Adrenal gland (tissue), 12 donors: ENCODE results near the gene RNF135. TPM values are rescaled to one million over a fixed set of nuclear protein-coding genes. Genes with fewer than 3 reads are reported as not detected.
"Not testable (repeated sequence)": the region's sequence is repeated elsewhere in the genome, so short reads cannot be mapped to it uniquely, and the experiment has no call there.

ENCODE experiments used
- DNase-seq, 7 donors: peaks; one replicate each; pipeline ENCODE4 v3.0.0-alpha.2; 2019 to 2020
- H3K27ac ChIP-seq, 5 donors: fragments of 200-600 bp; sonication (generic) in 4 of 5; 1 replicate in 3 of 5; 2 replicates in 2 of 5; pipeline versions ENCODE4 v1.5.1 to v1.8.0; 2016 to 2020; ENCODE audit warnings: mild to moderate bottlenecking in 1 of 5
- H3K27me3 ChIP-seq: fragments of 200-600 bp; 2 replicates; pipeline ENCODE4 v1.8.0; 2021
- H3K36me3 ChIP-seq, 2 donors: fragments of 200-600 bp; replicated peaks in 1 of 2; 1 replicate in 1 of 2; 2 replicates in 1 of 2; pipeline versions ENCODE4 v1.5.1 to v1.8.0; 2018 to 2022
- H3K4me1 ChIP-seq, 2 donors: fragments of 200-600 bp; replicated peaks in 1 of 2; 1 replicate in 1 of 2; 2 replicates in 1 of 2; pipeline versions ENCODE4 v1.5.1 to v1.8.0; 2018 to 2021
- H3K4me3 ChIP-seq, 4 donors: fragments of 200-600 bp; sonication (generic) in 3 of 4; one replicate each; pipeline ENCODE4 v1.5.1; 2016 to 2018
- H3K9me3 ChIP-seq, 3 donors: fragments of 200-600 bp; sonication (generic) in 1 of 3; replicated peaks in 1 of 3; 1 replicate in 2 of 3; 2 replicates in 1 of 3; pipeline versions ENCODE4 v1.5.1 to v1.8.0; 2016 to 2021
- CTCF ChIP-seq, 6 experiments: fragments of 450-650 bp in 4 of 6; fragments of 200-600 bp in 2 of 6; sonication (generic) in 1 of 6; IDR thresholded peaks; 1 replicate in 5 of 6; 2 replicates in 1 of 6; pipeline versions ENCODE4 v1.5.1 to v1.8.0; 2016 to 2021; ENCODE audit warnings: antibody characterized with exemption in 6 of 6, mild to moderate bottlenecking in 2 of 6, moderate library complexity in 1 of 6
- POLR2A ChIP-seq, 2 donors: fragments of 450-650 bp; IDR thresholded peaks; one replicate each; pipeline ENCODE4 v1.6.1; 2017; ENCODE audit warnings: antibody characterized with exemption in 2 of 2, mild to moderate bottlenecking in 2 of 2, moderate library complexity in 1 of 2
- WGBS, 4 donors: extraction: QIAGEN DNeasy Blood & Tissue Kit in 2 of 4; methylation state at CpG; one replicate each; pipeline versions ENCODE4 v1.1.5 to v1.1.7; 2013 to 2017; 5-methylcytosine and 5-hydroxymethylcytosine counted together
- intact Hi-C, 2 donors: fragments of 100-400 bp; cut with DNase I; formaldehyde crosslinking; loops; one replicate each; pipeline versions ENCODE4 v1.14.1 to v1.15.0; 2022 to 2023
- polyA plus RNA-seq, 3 donors: library from polyadenylated mRNA; stranded (reverse); fragments of 200-250 nt in 2 of 3; fragments of 350-450 nt in 1 of 3; fragmentation: Illumina TruSeq in 1 of 3; extraction: RNeasy Lipid Tissue Mini Kit (QIAGEN cat#74804) in 1 of 3; gene quantifications; one replicate each; pipeline ENCODE4 v1.2.3, GENCODE V29; 2013 to 2014
- total RNA-seq, 9 donors: library from RNA; depleted of rRNA in 4 of 9; stranded (reverse); fragments of >200 nt in 4 of 9; fragments of 120-200 nt in 1 of 9; fragmentation: NEBNext Ultra II Directional in 1 of 9; extraction: Animal tissue kit (Norgen Biotek cat#: 25700) in 1 of 9; gene quantifications; one replicate each; pipeline versions ENCODE4 v1.1.0 to v1.2.4, GENCODE V29; 2013 to 2023
- donor health status: healthy with polysubstance abuse.
- donor health status: Bipolar disorder and iron deficiency.
- donor health status: DM: yes; HTN: yes; CAD: no.
- donor health status: DM: no; HTN: no; CAD: no.
- donor health status: DM: no; HTN: no; CAD: no.
- donor health status: DM: yes; HTN: yes; CAD: no.

The RNF135 gene
- total and polyA plus RNA-seq, 12 donors: 7.4 to 35.6 (median 21.5) TPM

GRCh38 chr17:30964876-30965275 is 6.0 kb upstream of the RNF135 start:
- DNase-seq: no peak
- no peak overlapping the region for H3K4me3 ChIP-seq
- no peaks in the 10 kb centered on the region for H3K27me3 ChIP-seq
- 61 to 81% (median 78%) methylated on average over 5 of the region's 5 CpGs for WGBS, 4 donors
- no peak for TF ChIP-seq POLR2A (IDR thresholded peaks at IDR 0.05)
- TF ChIP-seq CTCF (IDR thresholded peaks at IDR 0.05): no peak
- no peaks in the 10 kb centered on the region for H3K36me3 ChIP-seq
- H3K4me1 ChIP-seq: peaks cover 0 to under 1% of the 10 kb centered on the region in 2 donors
- H3K27ac ChIP-seq: no peak overlapping the region
- H3K9me3 ChIP-seq: no peaks in the 10 kb centered on the region
- intact Hi-C loops: no loop called here

- H3K36me3 ChIP-seq: no peaks in the 10 kb centered on the region
- intact Hi-C loops: no loop called here
- no peak overlapping the region for H3K27ac ChIP-seq
- peak in 1 of 7 donors; percentile 27 for DNase-seq
- 66 to 81% (median 73%) methylated on average over 2 to 3 of the region's 3 CpGs for WGBS, 4 donors
- no peaks in the 10 kb centered on the region for H3K27me3 ChIP-seq
- H3K4me3 ChIP-seq: no peak overlapping the region
- H3K9me3 ChIP-seq: no peaks in the 10 kb centered on the region
- TF ChIP-seq CTCF (IDR thresholded peaks at IDR 0.05) (no peak), POLR2A (IDR thresholded peaks at IDR 0.05) (no peak)
- peaks cover 0 to 6% of the 10 kb centered on the region in 2 donors for H3K4me1 ChIP-seq
These were observed 5.2 kb upstream of the RNF135 start for GRCh38 chr17:30965686-30966085.

DNA sequence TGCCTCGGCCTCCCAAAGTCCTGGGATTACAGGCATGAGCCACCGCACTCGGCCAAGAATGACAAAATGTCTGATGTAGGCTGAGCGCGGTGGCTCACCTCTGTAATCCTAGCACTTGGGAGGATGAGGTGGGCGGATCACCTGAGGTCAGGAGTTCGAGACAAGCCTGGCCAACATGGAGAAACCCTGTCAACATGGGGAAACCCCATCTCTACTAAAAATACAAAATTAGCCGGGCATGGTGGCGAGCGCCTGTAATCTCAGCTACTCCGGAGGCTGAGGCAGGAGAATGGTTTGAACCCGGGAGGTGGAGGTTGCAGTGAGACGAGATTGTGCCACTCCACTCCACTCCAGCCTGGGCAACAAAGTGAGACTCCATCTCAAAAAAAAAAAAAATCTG is 2.9 kb upstream of the RNF135 start:
- H3K4me3 ChIP-seq, intact Hi-C loops, H3K9me3 ChIP-seq, H3K27me3 ChIP-seq, H3K36me3 ChIP-seq: not testable (repeated sequence)
- DNase-seq: peak in 2 of 7 donors; percentile 21 to 45
- peak overlapping the region in 1 of 5 donors; percentile 7 for H3K27ac ChIP-seq
- peaks cover 0 to 12% of the 10 kb centered on the region in 2 donors for H3K4me1 ChIP-seq
- 90 to 95% (median 91%) methylated on average over 13 of the region's 13 CpGs for WGBS, 4 donors

GRCh38 chr17:30969989-30970830 is 629 bp upstream of the RNF135 start:
- Histone ChIP-seq H3K4me1 (peaks cover 0 to 20% of the 10 kb centered on the region in 2 donors), H3K27me3 (no peaks in the 10 kb centered on the region), H3K36me3 (no peaks in the 10 kb centered on the region), H3K4me3 (peak overlapping the region in 3 of 4 donors; percentile 7 to 66 (median 54)), H3K27ac (peak overlapping the region; percentile 61 to 97 (median 94)), H3K9me3 (no peaks in the 10 kb centered on the region)
- 11 to 26% (median 22%) methylated on average over 26 to 31 of the region's 31 CpGs for WGBS, 4 donors
- intact Hi-C loops: no loop called here
- TF ChIP-seq CTCF (IDR thresholded peaks at IDR 0.05): no peak
- TF ChIP-seq POLR2A (IDR thresholded peaks at IDR 0.05): no peak
- peak in 1 of 7 donors; percentile 55 for DNase-seq
